HG03565 (cell line): ENCODE results near the gene CAMK1D.
"Not testable (repeated sequence)": the region's sequence is repeated elsewhere in the genome, so short reads cannot be mapped to it uniquely, and the experiment has no call there.

Experiments
- ATAC-seq: cut with Tn5 transposase; IDR thresholded peaks from one replicate; pipeline ENCODE4 v1.9.1; 2021; ENCODE audit warnings: mild to moderate bottlenecking, moderate library complexity; ENCODE audit not compliant: unreplicated experiment

CAMK1D gene

DNA sequence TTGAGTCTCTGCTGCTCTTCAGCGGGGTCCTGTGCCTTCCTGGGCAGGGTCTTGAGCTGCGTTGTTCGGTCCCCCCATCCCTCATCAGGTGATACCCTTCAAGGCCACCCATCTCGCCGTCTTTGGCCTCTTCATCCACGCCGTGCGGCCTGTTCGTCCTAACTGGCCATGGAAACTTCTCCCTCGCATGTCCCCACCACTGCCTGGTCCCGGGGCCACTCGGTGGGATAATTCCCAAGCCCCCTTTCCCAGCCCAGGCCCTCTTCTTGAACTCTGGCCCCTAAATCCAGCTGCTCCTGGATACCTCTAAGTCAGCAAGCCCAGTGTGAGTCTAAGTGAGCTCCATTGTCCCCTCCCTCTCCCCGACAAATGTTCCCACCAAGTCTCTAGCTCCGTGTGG is 74.5 kb downstream of the CAMK1D start:
- ATAC-seq: no peak

- no peak for ATAC-seq
Observed at GRCh38 chr10:12427276-12427675, 77.9 kb downstream of the CAMK1D start.

DNA sequence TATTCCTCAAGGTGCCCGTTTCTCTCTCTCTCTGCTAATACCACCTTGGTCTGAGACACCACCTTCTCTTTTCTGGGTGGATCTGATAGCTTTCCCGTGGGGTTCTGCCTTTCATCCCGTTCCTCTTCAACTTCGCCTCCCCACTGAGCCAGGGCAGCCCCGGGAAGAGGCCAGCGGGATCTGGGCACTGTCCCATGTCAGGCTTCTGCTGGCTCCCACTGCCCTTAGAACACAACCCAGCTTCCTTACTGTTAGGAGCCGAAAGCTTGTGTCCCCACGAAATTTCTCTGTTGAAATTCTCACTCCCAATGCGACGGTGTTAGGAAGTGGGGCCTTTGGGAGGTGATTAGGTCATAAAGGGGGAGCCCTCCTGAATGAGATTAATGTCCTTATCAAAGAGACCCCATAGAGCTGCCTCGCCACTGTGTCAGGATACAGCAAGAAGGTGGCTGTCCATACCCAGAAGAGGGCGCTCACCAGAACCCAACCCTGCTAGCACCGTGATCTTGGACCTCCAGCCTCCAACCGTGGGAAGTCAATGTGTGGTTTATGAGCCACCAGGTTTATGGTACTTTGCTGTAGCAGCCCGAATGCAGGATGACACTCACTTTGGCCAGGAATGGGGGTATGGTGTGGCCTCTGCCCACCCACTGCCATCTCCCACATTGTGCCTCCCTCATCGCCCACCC is 79.2 kb downstream of the CAMK1D start:
- ATAC-seq: no peak

DNA sequence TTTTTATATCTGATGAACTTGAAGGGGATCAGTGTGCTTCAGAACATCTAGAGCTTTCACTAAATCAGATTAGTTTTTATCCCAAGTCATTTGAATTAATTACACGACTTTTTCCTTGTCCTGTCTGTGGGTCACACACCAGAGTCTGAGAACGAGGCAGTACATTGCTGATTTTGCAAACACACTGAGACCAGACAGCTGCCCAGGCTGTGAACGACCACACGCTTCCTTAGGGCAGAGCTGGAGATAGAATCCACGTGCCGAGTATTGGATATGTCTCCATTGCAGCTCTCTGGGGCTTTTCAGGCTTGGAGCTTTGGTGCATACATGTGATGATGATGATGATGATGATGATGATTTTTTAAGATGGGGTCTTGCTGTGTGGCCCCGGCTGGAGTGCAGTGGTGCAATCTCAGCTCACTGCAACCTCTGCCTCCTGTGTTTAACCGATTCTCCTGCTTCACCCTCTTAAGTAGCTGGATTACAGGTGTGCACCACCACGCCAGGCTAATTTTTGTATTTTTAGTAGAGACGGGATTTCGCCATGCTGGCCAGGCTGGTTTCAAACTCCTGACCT is 81.1 kb downstream of the CAMK1D start:
- ATAC-seq: no peak

DNA sequence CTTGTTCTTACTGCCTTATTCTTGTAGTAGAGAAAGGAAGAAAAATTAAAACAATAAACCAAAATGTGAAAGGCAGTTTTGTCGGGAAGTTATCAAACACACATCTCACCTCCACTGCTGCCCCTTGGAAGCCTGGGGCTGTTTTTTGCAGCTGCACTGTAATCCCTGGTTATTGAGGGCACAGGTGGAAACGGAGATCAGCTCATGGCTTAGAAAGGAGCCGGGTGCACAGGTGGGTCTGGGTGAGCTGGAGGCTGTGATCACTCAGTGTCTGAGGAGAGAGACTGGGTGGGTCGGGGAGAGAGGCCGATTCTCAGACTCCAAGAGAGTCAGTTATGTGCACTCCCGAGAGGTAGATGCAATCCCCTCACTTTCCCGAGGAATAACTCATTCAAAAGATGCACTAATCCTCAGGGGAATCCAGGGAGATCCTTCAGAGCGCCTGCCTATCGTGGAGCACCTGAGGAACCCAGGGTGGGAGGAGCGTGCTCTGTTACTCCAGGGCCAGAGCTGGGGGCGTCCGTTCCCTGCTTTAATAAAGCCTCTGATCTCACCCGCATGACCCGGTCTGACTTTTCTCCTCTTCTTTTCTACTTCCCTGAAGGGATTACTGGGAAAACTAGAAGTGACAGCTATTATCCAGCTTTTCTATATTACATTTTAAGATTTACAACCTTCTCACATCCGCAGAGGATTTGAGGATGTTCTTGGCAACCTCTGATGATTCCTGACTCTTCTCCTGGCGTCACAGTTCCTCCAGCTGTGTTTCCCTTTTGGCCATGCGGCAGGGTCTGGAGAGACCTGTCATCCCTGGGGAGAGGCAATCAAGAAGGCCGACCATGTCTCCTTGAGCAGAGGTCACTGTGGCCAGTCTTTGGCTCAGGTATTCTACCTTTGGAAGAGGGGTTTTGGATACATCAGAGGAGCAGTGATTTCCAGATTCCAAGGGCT is 82.1 kb downstream of the CAMK1D start:
- no peak for ATAC-seq

DNA sequence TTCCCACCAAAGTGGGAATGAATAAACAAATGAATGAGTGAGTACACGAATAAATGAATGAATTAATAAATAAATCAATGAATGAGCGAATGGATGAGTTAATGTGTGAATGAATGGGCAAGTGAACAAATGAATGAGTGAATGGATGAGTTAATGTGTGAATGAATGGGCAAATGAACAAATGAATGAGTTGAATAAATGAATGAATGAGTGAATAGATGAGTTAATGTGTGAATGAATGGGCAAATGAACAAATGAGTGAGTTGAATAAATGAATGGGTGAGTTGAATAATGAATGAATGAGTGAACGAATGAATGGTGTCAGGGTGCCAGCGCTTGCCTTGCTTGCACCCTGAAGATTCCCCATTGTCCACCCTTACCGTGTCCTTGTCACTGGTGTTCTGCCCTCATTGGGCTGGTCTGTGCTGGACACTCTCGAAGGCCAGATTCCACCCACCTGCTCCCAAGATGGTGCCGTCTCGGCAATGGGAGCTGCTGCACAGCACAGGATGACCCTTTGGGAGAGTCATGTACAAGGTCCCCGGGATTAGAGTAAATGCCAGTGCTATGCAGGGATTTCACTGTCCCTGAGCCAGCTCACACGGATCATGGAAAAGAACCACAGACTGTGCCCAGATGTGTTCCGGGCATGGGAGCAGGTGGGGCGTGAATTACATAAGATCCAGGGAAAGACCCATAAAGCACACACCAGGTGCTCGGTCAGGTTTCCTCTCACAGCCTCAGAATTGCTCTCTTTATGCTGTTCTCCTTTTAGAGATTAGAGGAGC is 83.2 kb downstream of the CAMK1D start:
- no peak for ATAC-seq

- ATAC-seq: no peak
Observed at GRCh38 chr10:12434277-12434676, 84.9 kb downstream of the CAMK1D start.

- ATAC-seq: not testable (repeated sequence)
Observed at GRCh38 chr10:12434677-12435076, 85.3 kb downstream of the CAMK1D start.

- no peak for ATAC-seq
Observed at GRCh38 chr10:12435348-12435747, 86.0 kb downstream of the CAMK1D start.

DNA sequence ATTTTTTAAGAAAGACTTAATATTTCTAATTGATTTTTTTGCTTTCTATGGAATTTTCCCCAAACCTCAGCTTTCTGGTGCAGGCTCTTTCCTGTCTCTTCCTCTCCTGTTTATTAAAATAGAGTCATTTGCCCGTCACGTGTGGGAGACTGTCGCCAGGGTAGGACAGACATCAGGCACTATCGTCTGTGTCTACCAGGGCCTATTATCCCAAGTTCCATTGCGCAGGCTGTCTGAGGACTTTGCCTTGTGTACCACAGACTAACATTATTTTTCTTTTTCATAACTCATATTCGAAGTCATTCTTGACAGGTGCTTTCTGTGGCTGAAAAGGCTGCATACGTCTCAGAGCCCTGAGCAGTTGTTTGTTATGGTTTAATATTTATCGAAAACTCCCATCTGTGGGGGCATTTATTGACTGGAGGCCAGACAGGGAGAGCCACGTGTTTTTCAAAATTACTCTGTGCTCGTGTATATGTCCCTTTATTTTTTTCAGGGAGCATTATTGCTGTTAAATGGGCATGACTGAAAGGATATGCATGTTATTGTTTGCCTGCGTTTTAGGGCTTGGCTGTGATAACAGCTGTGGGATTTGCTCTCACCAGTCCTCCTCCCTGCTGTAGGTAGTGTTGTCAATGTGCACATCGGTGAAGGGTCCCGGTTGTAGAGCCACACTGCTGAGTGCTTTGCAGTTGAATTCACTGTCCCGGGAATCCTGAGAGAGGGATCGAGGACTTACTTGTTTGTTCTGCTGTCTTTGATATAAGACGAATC is 89.8 kb downstream of the CAMK1D start:
- no peak for ATAC-seq

DNA sequence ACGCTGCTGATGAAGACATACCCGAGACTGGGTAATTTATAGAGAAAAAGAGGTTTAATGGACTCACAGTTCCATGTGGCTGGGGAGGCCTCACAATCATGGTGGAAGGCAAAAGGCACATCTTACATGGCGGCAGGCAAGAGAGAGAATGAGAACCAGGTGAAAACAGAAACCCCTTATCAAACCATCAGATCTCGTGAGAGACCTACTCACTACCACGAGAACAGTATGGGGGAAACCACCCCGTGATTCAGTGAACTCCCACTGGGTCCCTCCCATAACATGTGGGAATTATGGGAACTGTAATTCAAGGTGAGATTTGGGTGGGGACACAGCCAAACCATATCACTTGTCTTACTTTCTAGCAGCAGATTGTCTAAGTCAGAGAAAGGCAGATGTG is 90.4 kb downstream of the CAMK1D start:
- not testable (repeated sequence) for ATAC-seq

- ATAC-seq: no peak
Observed at GRCh38 chr10:12443026-12443425, 93.7 kb downstream of the CAMK1D start.

GRCh38 chr10:12444981-12445700 is 95.8 kb downstream of the CAMK1D start:
- ATAC-seq: no peak

GRCh38 chr10:12445701-12446334 is 96.5 kb downstream of the CAMK1D start:
- ATAC-seq: no peak

DNA sequence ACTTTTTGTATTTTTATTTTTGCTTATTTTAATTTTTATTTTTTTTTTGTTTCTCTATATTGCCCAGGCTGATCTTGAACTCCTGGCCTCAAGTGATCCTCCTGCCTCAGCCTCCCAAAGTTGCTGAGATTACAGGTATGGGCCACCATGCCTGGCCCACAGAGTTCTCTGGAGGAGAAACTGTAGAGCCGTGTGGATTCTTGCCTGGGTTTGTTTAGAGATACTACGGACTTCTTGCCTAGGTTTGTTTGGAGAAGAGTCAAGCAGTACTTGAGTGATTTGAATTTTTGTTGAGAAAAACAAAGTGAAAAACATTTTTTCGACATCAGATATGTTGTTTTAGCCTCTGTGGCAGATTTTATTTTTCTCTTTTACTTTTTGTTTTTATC is 99.0 kb downstream of the CAMK1D start:
- no peak for ATAC-seq

DNA sequence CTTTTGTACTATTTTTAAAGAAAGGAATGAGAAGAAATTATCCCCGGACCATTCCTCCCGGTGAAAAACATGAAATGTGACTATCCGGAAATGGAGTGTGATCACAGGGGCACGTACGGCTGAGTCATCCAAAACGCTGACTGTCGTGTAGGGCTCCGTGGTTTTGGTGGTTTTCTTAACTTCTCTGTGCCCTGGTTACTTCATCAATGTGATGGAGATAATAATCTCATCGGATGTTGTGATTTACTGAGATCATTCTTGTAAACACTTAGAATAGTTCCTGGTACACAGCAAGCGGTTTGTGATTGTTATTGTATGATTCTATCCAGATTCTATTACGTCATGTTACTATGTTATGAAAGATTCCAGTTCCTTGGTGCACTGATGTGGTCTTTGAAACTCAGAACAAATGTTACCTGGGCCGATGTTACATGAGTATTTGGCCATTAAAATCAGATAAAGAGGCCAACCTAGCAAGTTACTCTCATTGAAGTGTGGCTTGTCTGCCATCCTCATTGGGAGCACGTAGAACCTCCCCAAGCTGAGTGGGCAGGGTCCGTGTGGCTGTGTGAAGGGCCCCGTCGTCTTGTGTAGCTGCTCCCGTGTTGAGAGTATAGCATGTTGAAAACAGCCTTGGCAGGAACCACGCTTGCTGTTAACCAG is 99.5 kb downstream of the CAMK1D start:
- ATAC-seq: peak; percentile 78

DNA sequence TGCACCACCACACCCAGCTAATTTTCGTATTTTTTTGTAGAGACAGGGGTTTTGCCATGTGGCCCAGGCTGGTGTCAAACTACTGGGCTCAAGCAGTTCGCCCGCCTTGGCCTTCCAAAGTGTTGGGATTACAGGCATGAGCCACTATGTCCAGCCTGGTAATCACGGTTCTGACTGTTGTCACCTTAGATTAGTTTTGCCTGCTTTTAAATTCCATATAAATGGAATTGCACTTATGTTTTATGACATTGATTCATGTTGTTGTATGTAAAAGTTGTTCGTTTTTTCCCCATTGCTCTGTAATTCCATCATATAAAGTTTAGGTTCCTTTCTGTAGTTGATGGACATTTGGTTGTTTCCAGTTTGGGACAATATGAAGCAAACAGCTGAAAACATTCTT is 106.0 kb downstream of the CAMK1D start:
- ATAC-seq: no peak

DNA sequence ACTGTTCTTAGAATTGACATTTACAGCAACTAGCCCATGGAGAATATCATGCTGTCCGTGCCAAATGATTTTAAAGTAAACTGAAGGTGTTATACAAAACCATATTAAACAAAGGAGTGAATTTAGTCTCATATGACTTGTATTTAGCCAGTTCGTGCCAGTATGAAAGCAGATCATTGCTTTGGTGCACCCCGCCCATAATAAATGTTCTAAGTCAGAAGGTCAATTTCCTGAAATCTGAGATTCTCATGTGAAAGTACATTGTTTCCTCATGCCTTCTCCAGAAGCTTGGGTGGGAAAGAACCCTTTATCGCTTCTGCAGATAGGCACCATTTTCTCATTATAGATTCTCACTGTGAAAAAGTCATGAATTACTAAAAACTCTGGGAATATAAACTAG is 106.4 kb downstream of the CAMK1D start:
- ATAC-seq: no peak

DNA sequence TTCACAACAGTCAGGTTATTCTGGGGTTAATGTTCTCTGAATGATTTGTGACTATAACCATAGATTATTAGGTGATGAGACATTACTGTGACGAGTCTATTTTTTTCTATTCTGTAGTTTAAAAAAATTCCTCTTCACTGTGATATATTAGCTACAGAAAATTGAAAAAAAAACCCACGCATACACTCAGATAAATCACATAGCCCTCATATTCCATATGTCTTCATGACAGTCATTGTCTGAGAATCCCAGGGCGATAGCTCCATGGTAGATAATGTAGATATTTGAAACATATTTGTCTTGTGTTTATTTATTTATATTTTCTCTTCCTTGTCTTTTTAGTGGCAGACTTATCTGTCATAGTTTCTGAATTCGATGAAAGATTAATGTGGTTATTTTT is 110.0 kb downstream of the CAMK1D start:
- no peak for ATAC-seq
